ENCODE measurements around the gene ATXN2L.
A peak's percentile ranks its signal among the peaks of the same experiment; 100 is the strongest.
"Not testable (repeated sequence)": the region's sequence is repeated elsewhere in the genome, so short reads cannot be mapped to it uniquely, and the experiment has no call there.

The ATXN2L gene

DNA sequence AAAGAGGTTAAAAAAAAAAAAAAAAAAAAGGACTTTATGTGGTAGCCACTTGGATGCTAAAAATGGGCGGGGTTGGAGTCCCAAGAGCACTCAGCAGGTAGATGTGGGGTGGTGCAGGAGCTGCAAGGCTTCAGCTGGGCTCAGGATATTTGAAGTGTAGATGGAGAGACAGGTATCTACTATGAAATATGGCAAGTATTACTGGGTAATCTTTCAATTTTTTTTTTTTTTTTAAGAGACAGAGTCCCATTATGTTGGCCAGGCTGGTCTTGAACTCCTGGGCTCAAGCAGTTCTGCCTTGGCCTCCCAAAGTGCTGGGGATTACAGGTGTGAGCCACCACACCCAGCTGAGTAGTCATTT, 15.7 kb downstream of the ATXN2L start:
- no peak for DNase-seq

DNA sequence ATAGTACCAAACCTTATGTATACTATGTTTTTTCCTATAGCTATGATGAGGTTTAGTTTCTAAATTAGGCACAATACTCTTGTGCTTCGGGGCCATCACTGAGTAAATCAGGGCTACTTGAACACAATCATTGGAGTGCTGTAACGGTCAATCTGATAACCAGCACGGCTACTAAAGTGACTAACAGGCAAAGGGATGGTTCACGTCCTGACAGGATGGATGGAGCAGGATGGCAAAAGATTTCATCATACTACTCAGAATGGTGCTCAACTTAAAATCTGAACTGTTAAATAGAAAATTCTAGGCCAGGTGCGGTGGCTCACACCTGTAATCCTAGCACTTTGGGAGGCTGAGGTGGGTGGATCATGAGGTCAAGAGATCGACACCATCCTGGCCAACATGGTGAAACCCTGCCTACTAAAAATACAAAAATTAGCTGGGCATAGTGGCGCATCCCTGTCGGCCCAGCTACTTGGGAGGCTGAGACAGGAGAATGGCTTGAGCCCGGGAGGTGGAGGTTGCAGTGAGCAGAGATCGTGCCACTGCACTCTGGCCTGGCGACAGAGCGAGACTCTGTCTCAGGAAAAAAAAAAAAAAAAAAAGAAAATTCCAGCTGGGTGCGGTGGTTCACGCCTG, 16.3 kb downstream of the ATXN2L start:
- no peak for DNase-seq

DNA sequence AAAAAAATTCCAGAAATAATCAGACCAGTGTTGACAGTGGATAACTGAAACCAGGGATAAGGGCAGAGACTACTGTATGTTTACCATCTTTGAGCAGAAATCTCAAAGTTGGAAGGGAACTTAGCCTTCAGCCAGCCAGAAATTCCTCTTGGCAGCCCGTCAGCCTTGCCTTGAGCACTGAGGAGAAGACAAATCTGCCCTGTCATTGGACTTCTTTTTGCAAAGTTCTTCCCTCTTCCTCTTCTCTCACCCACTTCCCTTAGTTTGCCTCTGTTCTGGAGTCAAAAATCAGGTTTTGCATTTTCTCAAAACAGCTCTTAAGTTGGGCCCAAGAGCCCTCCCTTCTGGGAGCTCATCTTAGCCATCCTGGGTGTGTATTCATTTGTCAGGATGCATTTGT, 17.1 kb downstream of the ATXN2L start:
- no peak for DNase-seq

DNA sequence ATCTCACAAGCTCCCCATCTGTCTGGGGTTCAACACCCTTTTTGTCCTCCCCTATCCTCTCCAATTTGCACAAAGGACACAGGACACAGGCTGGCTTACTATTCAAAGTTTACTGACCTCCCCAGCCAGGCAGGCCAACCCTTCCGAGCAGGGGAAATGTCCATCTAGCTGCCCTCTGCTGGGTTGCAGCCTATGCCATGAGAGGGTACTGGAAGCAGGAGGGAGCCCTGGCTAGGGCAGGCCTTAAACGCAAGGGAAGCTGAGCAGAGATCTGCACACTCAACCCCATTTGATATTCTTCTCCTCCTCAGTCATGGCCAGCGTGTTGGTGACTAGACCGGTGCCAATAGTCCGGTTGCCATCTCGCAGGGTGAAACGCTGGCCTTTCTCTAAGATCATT, 19.9 kb downstream of the ATXN2L start:
- DNase-seq, result no peak

DNA sequence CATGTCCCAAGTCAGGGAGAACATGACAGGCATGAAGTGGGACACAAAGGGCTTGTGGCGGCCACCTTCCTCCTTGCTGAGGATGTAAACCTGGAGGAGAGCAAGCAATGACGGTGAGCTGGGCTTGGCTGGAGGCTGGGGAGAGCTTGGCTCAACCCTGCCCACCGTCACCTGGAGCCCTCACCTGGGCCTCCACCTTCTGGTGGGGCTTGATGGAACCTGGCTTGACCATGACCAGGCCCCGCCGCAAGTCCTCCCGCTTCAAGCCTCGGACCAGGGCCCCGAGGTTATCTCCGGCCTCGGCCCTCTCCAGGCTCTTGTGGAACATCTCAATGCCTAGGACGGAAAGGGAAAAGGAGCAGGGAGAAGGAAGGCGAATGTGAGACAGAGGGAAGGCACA, 21.0 kb downstream of the ATXN2L start:
- DNase-seq, result no peak

DNA sequence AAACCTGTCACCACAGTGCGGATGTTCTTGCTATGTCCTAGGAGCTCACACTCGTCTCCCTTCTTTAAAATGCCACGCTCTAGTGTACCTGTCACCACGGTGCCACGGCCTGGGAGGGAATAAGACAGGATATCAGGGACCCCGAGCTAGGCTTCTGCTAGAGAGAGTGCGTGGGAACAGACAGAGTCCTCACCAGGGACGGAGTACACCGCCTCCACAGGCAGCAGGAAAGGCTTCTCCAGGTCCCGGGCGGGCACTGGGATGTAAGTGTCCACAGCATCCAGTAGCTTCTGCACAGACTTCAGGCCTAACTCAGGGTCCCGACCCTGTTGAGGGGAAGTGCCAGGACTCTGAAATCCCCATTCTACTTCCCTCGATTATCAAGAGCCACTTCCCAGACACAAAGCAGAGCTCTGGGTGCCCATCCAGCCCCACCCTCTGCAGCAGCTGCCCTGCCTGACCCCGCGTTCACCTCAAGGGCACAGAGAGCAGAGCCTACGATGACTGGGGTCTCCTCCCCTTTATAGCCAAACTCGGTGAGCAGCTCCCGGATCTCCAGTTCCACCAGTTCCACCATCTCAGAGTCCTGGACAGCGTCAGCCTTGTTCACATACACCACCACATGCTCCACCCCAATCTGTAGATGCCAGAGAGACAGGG, 21.6 kb downstream of the ATXN2L start:
- no peak for DNase-seq

DNA sequence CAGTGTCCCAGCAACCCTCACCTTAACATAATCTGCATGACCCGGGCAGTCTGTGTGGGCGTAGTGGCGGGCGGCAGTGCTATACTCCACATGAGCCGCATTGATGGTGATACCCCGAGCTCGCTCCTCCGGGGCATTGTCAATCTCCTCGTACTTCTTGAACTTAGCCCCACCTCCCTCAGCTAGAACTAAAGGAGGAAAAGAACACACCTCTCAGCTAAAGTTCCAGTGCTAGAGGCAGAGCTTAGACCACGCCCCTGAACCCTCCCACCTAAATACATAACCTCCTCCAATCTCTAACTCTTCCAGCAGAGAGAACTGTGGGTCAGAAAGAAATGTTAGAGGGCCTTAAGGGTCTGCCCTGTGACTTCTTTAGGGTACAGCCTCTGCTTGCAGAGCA, 22.5 kb downstream of the ATXN2L start:
- peak in 1 of 2 donors; percentile 30 for DNase-seq

DNA sequence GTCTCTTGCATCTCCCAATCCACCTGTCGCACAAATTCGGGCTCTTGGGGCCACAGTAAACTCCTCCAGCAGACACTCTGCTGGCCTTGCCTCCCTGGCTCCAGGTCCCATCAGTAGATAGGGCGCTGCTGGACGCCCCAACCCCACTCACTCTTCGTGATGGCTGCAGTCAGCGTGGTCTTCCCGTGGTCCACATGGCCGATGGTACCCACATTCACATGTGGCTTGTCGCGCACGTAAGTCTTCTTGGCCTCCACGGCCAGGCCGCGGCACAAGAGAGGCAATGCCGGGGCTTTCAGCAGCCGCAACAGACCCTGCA, 22.9 kb downstream of the ATXN2L start:
- DNase-seq, result no peak

DNA sequence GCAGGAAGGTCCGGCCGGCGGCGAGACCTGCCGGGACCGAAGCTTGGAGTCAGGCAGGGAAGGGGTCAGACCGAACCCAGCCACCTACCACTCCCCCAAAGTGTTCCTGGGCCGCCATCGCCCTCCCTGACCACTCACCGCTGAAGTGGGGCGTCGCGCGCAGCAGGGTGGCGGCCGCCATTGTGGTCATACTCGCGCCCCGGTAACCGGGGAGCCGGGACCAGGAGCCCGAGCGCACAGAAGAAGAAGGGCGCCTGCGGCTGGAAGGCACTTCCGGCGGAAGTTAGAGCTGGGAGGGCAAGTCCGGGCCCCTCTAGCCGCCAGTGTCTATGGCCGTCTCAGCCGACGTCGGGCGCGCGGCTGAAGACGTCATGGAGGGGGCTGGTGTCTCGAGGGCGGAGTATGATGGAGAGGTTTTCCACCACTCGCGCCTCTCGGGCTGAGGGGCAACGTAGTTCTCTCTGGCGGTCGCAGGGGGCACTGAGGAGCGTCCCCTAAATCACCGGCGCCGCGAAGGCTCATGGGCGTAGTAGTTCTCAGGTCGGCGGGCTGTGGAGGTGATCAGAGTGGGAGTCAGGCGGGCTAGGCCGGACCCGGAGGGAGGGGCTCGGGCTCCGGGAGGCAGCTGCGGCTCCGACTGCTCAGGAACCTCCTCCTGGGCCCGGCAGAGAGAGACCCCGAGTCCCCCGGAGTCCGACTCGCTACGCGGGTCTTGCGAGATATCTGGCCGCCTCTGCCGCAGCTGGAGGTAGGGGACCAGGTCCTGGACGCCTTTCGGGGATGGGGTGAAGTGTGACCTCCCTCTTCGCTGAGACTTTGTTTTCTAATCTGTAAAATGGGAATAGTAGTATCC, 23.5 kb downstream of the ATXN2L start, which contains the start of gene TUFM:
Gene TUFM (minus strand): TSS at position 269 of the 853 bp plus-strand sequence. CDS start 79 bp downstream, at position 190.
- peak; percentile 99 for DNase-seq

DNA sequence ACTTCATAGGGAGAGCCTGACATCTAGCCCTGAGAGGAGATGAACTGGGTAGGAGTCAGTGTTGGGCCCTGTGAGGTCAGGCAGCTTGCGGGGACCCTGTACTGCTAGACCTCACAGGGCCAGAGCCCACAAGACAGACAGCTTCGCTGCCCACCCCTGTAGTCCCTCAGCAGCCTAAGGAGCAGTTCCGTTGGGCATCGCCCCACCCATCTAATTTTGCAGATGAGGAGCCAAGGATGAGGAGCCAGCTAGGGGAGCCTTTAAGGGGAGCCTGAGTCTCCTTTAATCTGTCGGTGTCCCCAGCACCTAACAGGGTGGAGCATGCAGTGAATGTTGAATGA, 24.1 kb downstream of the ATXN2L start:
- DNase-seq, result no peak

DNA sequence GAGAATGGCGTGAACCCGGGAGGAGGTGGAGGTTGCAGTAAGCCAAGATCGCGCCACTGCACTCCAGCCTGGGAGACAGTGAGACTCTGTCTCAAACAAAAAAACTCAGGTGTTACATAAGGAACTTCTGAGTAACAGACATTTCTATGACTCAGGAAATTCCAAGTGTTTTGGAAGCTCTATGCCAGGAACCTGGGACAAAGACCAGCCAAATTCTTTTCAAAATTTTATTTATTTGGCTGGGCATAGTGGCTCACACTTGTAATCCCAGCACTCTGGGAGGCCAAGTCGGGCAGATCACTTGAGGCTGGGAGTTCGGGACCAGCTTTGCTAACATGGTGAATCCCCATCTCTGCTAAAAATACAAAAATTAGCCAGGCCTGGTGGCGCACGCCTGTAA, 35.6 kb downstream of the ATXN2L start:
- DNase-seq, result no peak

DNA sequence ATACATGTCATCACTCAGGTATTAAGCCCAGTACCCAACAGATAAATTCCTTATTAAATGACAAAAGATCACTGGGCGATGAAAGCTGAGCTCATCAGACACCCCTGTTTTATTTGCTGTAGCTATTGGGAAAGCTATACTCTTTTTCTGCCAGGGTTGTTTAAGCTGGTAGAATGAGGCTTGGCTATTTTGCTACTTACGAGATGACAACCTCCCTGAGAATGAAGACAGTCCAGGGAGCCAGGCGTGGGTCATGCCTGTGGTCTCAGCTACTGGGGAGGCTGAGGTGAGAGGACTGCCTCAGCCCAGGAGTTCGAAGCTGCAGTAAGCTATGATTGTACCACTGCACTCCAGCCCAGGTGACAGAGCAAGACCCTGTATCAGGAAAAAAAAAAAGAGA, 36.5 kb downstream of the ATXN2L start:
- no peak for DNase-seq

DNA sequence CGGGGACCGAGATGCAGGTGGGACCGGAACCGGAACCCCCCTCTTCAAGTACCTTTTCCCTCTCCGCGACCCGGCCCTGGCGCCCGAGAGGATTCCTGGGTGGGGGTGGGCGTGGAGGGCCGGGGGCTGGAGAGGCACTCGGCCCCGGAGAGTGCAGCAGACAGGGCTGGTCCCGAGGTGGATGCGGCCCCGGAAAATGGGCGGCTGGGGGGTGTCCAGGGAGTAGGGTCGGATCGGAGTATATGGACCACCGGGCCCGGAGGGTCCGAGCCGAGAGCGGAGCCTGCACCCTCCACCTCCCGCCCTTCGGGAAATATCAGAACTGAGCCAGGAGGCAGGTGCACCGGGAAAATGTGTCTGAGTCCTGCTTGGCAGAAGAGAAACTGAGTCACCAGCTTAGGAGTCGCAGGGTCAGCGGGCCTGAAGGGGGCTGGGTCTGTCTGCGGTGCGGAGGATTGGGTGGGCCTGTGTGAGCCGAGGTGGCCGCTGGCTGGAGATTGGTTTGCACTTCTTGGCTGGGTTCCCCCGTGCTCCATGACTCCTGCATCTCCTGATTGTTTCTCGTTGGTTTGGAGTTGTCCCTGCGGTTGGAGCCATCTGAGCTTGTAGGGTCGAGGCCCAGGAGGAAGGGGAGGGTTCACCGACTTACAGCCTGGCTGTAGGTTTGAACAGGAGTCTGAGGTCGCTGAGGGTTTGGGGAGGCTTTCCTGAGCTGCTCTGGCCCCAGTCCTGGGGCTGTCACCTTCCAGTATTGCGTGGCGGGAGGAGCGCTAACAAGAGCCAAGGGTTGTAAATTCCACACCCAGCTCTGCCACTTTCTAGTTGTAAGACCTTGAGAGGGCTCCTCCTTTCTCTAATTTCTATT, 41.4 kb downstream of the ATXN2L start:
- peak in 1 of 2 donors; percentile 37 for DNase-seq

DNA sequence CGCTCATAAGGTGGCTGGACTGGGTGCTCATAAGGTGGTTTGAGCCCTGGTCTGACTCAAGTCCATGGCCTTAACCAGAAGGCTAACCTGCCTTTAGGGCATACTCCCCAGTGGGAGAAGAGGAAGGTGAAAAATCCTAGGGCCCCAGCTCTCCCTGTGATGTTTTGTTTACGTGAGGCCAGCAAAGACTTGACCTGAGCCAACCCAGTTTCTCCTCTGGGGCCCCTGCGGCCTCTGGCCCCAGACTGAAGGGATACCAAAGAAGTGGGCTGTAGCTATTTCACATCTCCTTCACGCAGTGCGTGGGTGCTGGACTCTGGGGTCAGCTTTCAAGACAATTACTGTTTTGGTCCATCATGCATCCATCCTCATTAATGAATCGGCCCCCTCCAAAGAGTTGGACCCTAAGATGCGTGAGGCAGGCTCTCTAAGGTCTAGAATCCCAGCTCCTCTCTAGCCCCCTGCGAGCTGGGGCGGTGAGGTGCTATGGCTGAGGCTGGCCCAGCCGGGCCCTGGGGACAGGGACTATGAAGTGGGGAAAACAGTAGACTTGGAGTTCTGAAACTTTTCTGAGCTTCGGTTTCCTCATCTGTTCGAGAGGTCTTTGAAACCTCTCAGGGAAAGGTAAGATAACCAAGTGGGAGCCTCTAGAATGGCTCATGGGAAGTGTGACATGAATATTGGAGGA, 42.3 kb downstream of the ATXN2L start:
- DNase-seq, result no peak

DNA sequence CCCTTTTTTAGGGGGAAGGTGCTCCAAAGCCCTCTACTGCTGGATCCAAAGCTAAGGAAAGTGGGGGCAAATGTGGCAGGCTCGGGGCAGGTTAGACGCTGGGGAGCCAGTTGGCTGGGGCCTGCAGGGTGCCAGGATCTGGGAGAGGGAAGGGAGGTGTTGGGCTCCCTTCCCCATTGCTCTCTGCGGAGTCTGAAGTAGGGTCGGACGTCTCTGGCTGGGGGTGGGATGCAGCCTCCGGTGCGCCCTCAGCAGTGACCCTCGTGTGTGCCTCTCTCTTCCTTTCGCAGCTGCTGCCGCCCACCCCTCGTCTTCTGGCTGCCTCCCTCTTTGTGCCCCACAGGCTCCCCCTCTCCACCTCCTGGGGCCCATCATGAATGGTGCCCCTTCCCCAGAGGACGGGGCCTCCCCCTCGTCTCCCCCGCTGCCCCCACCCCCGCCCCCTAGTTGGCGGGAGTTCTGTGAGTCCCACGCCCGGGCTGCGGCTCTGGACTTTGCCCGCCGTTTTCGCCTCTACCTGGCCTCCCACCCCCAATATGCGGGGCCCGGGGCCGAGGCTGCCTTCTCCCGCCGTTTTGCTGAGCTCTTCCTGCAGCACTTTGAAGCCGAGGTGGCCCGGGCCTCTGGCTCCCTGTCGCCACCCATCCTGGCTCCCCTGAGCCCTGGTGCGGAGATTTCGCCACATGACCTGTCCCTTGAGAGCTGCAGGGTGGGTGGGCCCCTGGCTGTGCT, 43.1 kb downstream of the ATXN2L start:
- no peak for DNase-seq

DNA sequence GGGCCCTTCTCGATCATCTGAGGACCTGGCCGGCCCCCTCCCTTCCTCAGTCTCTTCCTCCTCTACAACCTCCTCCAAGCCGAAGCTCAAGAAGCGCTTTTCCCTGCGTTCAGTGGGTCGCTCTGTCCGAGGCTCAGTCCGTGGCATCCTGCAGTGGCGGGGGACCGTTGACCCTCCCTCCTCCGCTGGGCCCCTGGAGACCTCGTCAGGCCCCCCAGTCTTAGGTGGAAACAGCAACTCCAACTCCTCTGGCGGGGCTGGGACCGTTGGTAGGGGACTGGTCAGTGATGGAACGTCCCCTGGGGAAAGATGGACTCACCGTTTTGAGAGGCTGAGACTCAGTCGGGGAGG, 43.6 kb downstream of the ATXN2L start:
- no peak for DNase-seq

DNA sequence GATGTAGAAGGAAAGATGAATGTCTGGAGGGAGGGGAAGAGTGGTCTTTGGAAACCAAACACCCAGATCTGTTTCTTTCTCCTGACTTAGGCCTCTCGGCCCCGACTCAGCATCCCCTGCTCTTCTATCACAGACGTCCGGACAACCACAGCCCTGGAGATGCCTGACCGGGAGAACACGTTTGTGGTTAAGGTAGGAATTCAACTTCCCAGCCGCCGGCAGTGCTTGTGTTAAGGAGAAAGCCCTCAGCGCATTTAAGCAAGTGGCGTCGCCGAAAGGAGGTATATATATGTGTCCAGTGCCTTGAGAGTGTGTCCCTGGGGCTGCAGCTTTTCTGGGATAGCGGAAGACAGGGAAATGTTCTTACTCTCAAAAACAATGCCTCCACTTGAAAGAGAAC, 44.4 kb downstream of the ATXN2L start:
- no peak for DNase-seq

DNA sequence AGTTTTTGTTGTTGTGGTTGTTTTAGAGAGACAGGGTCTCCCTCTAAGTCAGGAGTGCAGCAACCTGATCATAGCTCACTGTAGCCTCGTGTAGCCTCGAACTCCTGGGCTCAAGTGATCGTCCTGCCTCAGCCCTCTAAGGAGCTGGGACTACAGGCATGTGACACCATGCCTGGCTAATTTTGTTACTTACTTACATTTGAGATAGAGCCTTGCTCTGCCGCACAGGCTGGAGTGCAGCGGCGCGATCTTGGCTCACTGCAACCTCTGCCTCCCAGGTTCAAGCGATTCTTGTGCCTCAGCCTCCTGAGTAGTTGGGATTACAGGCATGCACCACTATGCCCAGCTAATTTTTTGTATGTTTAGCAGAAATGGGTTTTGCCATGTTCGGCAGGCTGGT, 44.8 kb downstream of the ATXN2L start:
- not testable (repeated sequence) for DNase-seq

DNA sequence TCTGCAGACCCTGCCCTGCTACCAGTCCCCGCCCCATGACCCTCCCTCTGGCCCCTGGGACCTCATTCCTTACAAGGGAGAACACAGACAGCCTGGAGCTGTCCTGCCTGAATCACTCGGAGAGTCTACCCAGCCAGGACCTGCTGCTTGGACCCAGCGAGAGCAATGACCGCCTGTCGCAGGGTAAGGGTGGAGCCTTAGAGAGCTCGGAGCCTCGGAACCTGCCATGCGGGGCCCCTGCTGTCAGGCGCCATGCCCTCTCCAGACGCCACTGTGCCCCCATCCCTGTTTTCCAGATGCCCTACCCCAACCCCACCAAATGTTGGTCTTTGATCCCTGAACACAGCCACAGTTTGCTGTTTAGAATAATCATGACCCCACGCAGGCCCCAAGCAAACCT, 46.4 kb downstream of the ATXN2L start:
- DNase-seq, result no peak

DNA sequence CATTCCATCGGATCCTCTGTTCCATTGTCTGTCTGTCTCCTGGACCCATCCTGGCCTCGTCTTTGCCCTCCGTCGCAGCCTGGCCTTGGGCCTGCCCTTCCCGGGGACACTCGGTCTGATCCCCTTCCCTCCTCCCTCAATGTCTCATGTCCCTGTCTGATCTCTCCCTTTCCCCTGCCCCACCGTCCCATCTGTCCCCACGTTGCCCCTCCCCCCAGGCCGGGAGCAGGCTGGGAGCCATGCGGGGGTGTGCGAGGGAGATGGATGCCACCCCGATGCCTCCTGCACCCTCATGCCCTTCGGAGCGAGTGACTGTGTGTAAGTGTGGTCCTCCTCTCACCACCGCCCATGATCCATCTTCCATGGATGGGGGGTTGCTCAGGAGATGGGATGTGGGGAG, 50.2 kb downstream of the ATXN2L start:
- no peak for DNase-seq

DNA sequence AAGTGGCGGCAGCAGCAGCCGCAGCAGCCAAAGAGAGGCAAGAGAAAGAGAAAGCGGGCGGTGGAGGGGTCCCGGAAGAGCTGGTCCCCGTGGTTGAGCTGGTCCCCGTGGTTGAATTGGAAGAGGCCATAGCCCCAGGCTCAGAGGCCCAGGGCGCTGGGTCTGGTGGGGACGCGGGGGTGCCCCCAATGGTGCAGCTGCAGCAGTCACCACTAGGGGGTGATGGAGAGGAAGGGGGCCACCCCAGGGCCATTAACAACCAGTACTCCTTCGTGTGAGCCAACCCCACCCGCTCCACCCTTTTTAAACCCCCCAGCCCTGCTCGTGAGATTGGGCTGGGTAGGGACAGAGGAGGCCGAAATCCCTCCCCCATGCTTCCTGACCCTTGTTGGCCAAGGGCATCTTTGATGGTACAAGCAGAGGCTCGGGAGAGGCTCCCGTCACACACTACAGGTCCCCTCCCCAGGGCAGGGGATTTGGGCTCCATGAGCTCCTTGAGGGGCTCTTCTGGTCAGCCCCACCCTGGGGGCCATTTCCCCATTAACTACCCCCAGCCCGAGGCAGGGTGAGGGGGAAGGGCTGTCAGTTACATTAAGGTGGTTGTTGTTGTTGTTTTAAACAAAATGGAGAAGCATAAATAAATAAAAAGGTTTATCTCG, 50.9 kb downstream of the ATXN2L start:
- peak; percentile 56 to 72 for DNase-seq

DNA sequence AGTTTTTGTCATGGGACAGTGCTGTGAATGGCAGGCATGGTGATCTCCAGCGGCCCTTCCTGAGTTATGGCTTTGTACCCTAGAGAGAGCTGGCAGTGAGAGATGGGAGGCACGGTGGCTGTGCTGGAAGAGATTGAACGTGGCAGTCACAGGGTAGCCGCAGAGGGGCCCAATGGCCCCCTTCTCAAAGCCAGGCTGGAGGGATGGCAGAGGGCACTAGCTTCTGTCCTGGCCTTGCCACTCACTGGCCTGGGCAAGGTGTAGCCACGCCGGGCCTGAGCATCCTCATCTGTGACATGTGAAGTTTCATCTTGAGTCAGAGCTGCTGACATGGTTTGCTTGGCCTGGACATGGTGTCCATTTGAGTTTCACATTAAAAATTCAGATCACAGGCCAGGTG, 51.6 kb downstream of the ATXN2L start:
- DNase-seq, result no peak
